ENCODE measurements around the gene TXN2. TPM values are rescaled to one million over a fixed set of nuclear protein-coding genes. Genes with fewer than 3 reads are reported as not detected.
"Not testable (repeated sequence)": the region's sequence is repeated elsewhere in the genome, so short reads cannot be mapped to it uniquely, and the experiment has no call there.

Gene TXN2, protein sequence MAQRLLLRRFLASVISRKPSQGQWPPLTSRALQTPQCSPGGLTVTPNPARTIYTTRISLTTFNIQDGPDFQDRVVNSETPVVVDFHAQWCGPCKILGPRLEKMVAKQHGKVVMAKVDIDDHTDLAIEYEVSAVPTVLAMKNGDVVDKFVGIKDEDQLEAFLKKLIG
- total RNA-seq = 10 to 100 TPM; 64.5 to 64.6 TPM

DNA sequence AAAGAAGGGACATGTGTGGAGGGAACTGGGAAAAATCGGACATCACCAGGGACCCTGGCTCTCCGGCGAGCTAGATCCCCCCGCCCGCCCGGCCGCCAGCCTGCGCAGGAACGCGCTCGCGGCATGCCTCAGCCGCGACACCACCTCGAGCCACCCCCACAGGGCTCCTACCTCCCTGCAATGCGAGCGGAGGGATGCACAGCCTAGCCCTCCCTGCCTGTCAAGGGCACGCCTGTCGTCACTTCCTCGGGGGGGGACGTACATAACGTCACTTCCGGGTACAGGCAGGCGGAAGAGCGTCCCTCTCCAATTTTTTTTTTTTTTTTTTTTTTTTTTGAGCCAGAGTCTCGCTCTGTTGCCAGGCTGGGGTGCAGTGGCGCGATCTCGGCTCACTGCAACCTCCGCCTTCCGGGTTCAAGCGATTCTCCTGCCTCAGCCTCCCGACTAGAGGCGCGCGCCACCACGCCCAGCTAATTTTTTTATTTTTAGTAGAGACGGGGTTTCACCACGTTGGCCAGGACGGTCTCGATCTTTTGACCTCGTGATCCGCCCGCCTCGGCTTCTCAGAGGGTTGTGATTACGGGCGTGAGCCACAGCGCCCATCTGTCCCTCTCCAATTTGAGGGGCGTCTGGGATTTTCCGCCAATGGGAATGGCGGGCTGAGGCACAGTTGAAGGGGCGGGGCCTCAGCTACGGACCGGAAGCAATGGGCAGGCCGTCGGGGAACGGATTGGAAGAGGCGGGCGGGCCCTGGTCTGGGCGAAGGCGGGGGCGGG lies at the start of gene TXN2:
TSS of gene TXN2 (minus strand) at position 248 of the 776 bp plus-strand sequence. CDS start 803 bp downstream, outside the sequence.
- DNase-seq = peak; percentile 95
- Mint-ChIP-seq H3K4me3 (peak within 1 kb of the TSS; percentile 99), H3K36me3 (peaks cover 18% of the 10 kb centered on the region), H3K27ac (peak within 1 kb of the TSS; percentile 98), H3K9me3 (no peaks in the 10 kb centered on the region), H3K4me1 (peaks cover 11% of the 10 kb centered on the region), H3K27me3 (no peaks in the 10 kb centered on the region)
- POLR2A ChIA-PET = interaction anchor here (0.7 to 2.5 kb wide), 25 partner anchors 9 to 1790 kb away, joined by 3 to 13 read pairs (median 4); partner anchors contain the start of genes APOL4, APOL6, EIF3D and FOXRED2
- peak; percentile 90 for ATAC-seq (ENCODE audit: low read depth)

DNA sequence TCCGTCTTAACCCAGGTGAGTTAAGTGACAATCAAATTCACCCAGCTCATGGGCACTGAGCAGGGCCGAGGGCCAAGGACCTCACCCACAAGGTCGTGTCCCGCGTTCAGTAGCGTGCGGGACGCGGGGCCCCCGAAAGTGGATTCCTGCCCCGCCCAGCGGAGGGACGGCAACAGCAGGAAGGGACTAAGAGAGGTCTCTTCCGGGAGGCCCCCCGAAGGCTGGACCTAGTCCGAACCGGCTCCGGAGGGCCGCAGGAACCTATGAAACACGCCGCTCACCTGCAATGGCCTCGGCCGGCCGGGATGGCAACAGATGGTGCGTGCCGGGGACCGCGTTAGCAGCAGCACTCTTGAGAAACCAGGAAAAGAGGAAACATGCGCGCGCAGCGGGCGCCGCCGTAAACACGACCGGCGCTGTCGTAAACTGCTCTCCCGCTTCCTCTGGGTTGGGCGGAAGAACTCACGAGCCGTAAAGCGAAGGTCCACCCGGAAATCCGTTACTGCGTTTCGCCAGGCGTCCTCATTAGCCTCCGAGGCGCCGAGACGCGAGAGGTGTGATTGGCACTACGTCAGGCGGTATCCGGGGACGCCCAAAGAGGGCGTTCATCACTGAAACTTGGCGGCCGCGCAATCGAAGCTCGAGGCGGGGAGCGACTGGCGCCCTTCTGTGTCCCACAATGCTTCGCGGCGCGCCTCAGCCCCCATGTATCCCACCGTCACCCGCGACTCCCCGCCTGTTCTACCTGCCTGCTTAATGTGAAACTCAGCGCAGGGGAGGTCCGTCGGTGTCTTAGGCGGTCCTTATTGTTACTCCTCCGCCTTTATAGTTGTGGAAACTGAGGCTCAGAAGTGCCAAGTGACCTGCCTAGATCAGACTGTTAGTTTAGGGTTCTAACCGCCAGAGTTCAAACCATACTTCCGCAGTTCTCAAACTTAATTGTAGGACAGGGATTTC lies 47.6 kb upstream of the TXN2 start, which contains the start of gene EIF3D:
TSS of gene EIF3D (minus strand) at position 372 of the 957 bp plus-strand sequence. CDS start 3,045 bp downstream, outside the sequence.
- peaks cover 15% of the 10 kb centered on the region for H3K4me1 Mint-ChIP-seq
- no peaks in the 10 kb centered on the region for H3K27me3 Mint-ChIP-seq
- peaks cover 3% of the 10 kb centered on the region for H3K9me3 Mint-ChIP-seq
- H3K36me3 Mint-ChIP-seq = peaks cover 21% of the 10 kb centered on the region
- ATAC-seq (ENCODE audit: low read depth) = peak; percentile 97
- POLR2A ChIA-PET = interaction anchor here (0.6 to 3.6 kb wide), 19 partner anchors 9 to 771 kb away, joined by 3 to 24 read pairs (median 4); partner anchors contain the start of genes FOXRED2, IFT27 and TXN2
- peak; percentile 97 for DNase-seq
- H3K27ac Mint-ChIP-seq = peak within 1 kb of the TSS; percentile 100
- peak within 1 kb of the TSS; percentile 95 for H3K4me3 Mint-ChIP-seq

DNA sequence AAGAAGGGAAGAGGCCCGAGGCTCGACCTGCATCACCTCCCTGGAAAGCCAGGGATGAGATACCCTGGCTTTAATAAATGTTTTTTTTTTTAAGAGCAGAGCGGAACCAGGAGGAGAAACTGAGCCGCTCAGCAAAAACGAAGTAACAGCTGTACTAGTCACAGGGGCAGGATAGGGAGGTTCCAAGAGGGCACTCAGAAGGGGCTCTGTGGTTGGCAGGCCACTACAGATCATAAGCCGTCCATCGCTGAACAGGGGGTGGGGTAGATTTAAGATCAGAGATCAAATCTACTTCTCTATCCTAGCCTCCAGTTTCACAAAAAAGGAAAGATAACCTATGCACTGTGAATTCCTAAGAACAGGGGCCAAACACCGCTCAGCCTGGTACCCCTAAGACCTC lies 46.9 kb upstream of the TXN2 start:
- H3K4me3 Mint-ChIP-seq = peak overlapping the region; percentile 95
- POLR2A ChIA-PET = interaction anchor here (0.7 to 3.6 kb wide), 6 partner anchors 13 to 772 kb away, joined by 3 to 24 read pairs (median 3); partner anchors contain the start of gene FOXRED2
- peaks cover 3% of the 10 kb centered on the region for H3K9me3 Mint-ChIP-seq
- no peaks in the 10 kb centered on the region for H3K27me3 Mint-ChIP-seq
- H3K27ac Mint-ChIP-seq = peak overlapping the region; percentile 100
- H3K4me1 Mint-ChIP-seq = peaks cover 15% of the 10 kb centered on the region
- DNase-seq = no peak
- no peak for ATAC-seq (ENCODE audit: low read depth)
- peaks cover 25% of the 10 kb centered on the region for H3K36me3 Mint-ChIP-seq

DNA sequence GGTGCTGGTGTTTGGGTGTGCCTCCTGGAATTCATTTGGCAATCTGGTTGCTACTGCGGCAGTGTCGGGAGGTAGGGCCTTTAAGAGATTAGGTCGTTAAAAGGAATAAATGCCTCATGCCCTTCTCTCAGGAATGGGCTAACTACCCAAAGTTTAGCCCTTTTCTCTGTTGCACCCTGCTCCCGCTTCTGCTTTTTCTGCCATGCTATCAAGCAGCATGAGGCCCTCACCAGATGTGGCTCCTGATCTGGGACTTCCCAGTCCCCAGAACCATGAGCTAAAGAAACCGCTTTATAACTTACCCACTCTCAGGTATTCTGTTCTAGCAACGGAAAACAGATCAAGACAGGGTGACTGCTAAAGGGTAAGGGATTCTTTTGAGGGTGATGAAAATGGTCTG lies 41.2 kb upstream of the TXN2 start:
- H3K4me1 Mint-ChIP-seq = peaks cover 13% of the 10 kb centered on the region
- POLR2A ChIA-PET = interaction anchor here (0.7 to 1.0 kb wide), 2 partner anchors 16 to 40 kb away, joined by 3 to 4 read pairs; partner anchors contain the start of gene FOXRED2
- H3K9me3 Mint-ChIP-seq = no peaks in the 10 kb centered on the region
- no peak overlapping the region for H3K27ac Mint-ChIP-seq
- H3K27me3 Mint-ChIP-seq = no peaks in the 10 kb centered on the region
- ATAC-seq (ENCODE audit: low read depth) (no peak), DNase-seq (no peak)
- no peak overlapping the region for H3K4me3 Mint-ChIP-seq
- peaks cover 43% of the 10 kb centered on the region for H3K36me3 Mint-ChIP-seq

DNA sequence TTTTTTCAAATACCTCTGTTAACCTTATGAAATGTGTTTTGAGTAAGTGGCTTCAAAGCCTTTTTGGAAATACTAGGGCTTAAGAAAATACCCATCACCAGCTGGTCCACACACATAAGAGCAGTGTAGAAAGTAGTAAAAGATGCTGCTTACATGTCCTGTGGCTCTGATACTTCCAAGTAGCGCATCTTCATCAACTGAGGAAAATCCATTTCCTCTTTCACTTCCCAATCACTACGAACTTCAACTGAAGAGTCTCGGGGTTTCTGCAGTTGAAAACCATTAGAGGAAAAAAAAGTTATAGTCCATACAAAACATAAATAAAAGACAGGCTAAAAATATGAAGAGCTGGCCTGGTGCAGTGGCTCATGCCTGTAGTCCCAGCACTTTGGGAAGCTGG lies 39.0 kb upstream of the TXN2 start:
- H3K9me3 Mint-ChIP-seq = no peaks in the 10 kb centered on the region
- DNase-seq (no peak), ATAC-seq (ENCODE audit: low read depth) (no peak)
- H3K36me3 Mint-ChIP-seq = peaks cover 51% of the 10 kb centered on the region
- POLR2A ChIA-PET = interaction anchor here (1.4 kb wide), 1 partner anchor 9 kb away, joined by 4 read pairs; no protein-coding TSS in a partner anchor
- no peak overlapping the region for H3K27ac Mint-ChIP-seq
- no peak overlapping the region for H3K4me3 Mint-ChIP-seq
- H3K27me3 Mint-ChIP-seq = no peaks in the 10 kb centered on the region
- peaks cover 2% of the 10 kb centered on the region for H3K4me1 Mint-ChIP-seq

DNA sequence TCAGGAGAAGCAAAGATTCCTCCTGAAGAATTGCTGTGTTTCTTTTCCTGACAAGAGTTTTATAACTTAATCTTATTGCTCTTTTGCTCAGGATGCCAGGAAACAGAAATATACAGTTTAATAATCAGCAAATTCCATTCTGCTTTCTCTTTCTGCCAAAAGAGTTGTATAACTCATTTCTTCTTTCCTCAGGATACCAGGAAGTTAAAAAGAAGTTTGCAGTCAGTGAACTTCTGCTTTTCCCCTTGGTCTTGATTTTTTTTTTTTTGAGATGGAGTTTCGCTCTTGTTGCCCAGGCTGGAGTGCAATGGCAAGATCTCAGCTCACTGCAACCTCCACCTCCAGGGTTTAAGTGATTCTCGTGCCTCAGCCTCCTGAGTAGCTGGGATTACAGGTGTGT lies 38.5 kb upstream of the TXN2 start:
- POLR2A ChIA-PET = interaction anchor here (1.4 kb wide), 1 partner anchor 8 kb away, joined by 4 read pairs; no protein-coding TSS in a partner anchor
- H3K27ac Mint-ChIP-seq; H3K4me1 Mint-ChIP-seq; H3K27me3 Mint-ChIP-seq; DNase-seq; ATAC-seq (ENCODE audit: low read depth); H3K4me3 Mint-ChIP-seq; H3K9me3 Mint-ChIP-seq: not testable (repeated sequence)
- H3K36me3 Mint-ChIP-seq = peaks cover 50% of the 10 kb centered on the region

DNA sequence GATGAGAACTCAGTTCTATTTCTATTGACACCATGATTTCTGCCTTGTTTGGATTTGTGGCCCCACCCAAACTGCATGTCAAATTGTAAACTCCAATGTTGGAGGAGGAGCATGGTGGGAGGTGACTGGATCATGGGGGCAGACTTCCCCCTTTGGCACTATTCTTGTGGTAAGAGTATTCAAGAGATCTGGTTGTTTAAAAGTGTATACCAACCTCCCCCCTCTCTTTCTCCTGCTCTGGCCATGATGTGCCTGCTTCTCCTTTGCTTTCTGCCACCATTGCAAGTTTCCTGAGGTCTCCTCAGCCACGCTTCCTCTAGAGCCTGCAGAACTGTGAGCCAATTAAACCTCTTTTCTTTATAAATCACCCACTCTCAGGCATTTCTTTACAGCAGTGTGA lies 33.3 kb upstream of the TXN2 start:
- no peak for ATAC-seq (ENCODE audit: low read depth)
- Mint-ChIP-seq H3K27ac (no peak overlapping the region), H3K36me3 (peaks cover 57% of the 10 kb centered on the region), H3K4me3 (no peak overlapping the region), H3K4me1 (peaks cover 4% of the 10 kb centered on the region), H3K9me3 (no peaks in the 10 kb centered on the region), H3K27me3 (no peaks in the 10 kb centered on the region)
- POLR2A ChIA-PET = interaction anchor here (0.8 to 1.0 kb wide), 2 partner anchors 13 to 14 kb away, joined by 3 to 4 read pairs; partner anchors contain the start of gene EIF3D
- DNase-seq = no peak

DNA sequence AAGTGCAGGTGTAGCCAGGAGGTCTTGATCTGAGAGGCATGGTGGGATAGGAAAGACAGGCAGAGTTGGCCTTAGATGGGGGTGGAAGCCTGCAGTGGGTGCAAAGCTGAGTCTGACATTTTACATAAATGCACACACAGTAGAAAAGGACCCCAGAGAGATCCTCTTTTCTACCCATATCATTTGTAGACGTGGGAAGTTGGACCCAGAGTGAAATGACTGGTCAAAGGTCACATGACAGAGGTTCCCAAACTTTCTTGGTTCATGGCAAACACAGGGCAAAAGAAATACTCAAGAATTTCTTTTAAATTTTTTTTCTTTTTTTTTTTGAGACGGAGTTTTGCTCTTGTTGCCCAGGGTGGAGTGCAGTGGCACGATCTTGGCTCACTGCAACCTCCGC lies 31.6 kb upstream of the TXN2 start:
- H3K9me3 Mint-ChIP-seq = no peaks in the 10 kb centered on the region
- ATAC-seq (ENCODE audit: low read depth) (no peak), DNase-seq (no peak)
- H3K36me3 Mint-ChIP-seq = peaks cover 56% of the 10 kb centered on the region
- peak overlapping the region; percentile 19 for H3K27ac Mint-ChIP-seq
- no peak overlapping the region for H3K4me3 Mint-ChIP-seq
- POLR2A ChIA-PET = interaction anchor here (1.1 to 1.5 kb wide), 2 partner anchors 15 to 16 kb away, joined by 4 to 5 read pairs; partner anchors contain the start of gene EIF3D
- H3K4me1 Mint-ChIP-seq = peaks cover 6% of the 10 kb centered on the region
- H3K27me3 Mint-ChIP-seq = no peaks in the 10 kb centered on the region

DNA sequence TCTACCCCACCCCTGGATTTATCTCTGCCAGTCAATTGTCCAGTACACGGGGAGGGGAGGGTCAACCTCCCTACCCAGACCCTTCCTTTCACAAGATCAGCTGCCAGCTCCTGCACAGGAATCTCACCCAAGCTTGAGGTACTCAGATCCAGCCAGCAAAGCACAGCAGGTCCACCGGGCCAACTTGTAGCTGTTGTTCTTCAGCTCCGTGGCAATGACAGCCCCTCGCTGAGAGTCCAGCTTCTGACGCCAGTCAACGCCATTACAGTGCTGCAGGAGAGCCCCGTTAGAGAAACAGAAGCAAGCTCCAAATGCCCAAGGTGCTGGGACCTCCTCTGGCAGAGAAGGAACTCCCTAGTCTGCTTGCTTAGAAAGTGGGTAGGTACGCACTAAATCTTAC lies 30.9 kb upstream of the TXN2 start:
- H3K4me3 Mint-ChIP-seq = no peak overlapping the region
- peaks cover 10% of the 10 kb centered on the region for H3K4me1 Mint-ChIP-seq
- peaks cover 53% of the 10 kb centered on the region for H3K36me3 Mint-ChIP-seq
- POLR2A ChIA-PET = interaction anchor here (0.6 to 1.5 kb wide), 4 partner anchors 8 to 17 kb away, joined by 4 to 6 read pairs (median 4); partner anchors contain the start of gene EIF3D
- no peaks in the 10 kb centered on the region for H3K9me3 Mint-ChIP-seq
- no peaks in the 10 kb centered on the region for H3K27me3 Mint-ChIP-seq
- DNase-seq (no peak), ATAC-seq (ENCODE audit: low read depth) (no peak)
- no peak overlapping the region for H3K27ac Mint-ChIP-seq

DNA sequence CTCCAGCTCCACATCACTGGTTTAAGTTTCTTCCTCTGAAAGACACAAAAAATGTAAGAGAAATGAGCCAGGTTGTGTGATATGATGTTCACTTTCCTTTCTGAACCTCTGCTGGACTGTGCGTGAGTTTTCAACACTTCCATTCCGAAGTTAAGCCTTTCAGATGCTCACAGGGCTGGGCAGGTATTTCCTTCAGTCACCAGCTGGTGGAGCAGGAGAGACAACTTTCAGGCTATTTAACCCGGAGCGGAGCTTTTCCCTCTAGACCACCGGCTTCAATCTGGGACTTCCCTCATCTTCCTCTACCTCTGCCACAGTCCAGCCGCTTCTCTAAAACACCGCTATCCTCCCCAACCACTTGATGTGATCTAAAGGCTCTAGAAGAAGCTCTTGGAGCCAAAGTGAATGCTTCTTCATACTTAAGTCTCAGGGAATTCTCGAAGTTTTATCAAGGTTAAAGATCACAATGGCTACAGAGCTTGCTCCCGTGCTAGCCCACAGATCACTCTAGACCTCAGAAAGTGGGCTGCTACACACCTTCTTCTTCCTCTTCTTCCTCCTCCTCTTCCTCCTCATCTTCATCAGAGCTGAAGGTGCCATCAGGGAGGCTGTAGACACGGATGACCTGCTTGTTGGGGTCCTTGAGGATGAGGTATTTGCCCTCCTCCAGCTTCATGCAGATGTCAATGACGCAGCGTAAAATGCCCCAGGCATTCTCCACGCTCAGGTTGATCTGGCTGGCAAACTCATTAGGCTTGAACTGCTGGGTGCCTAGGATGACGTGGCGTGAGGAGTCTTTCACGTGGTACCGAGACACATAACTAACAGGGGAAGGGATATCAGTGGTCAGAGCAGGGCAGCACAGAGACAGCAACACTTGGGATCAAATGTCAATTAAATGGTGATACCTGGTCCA lies 29.8 kb upstream of the TXN2 start:
- Mint-ChIP-seq H3K27ac (peak overlapping the region; percentile 44), H3K27me3 (no peaks in the 10 kb centered on the region), H3K9me3 (no peaks in the 10 kb centered on the region), H3K4me1 (peaks cover 9% of the 10 kb centered on the region), H3K4me3 (no peak overlapping the region), H3K36me3 (peaks cover 44% of the 10 kb centered on the region)
- DNase-seq (no peak), ATAC-seq (ENCODE audit: low read depth) (no peak)
- POLR2A ChIA-PET = interaction anchor here (0.6 to 1.5 kb wide), 5 partner anchors 9 to 134 kb away, joined by 3 to 4 read pairs (median 3); partner anchors contain the start of genes EIF3D and TXN2

DNA sequence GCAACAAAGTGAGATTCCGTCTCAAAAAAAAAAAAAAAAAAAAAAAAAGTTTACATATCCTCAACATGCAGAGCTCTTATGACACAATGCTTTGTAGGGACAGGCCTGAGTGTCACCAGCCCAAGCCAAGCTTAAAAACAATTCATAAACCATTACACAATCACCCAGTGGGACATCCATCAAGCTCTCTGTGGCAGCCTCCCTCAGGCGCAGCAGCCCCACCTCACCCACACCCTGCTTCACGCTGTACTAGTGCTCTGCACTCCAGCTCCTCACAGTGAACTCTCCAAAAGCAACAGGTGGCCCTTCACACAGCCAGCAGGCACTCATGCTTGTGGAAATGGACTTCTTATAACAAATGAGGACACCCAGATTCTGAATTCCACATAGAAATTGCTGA lies 28.9 kb upstream of the TXN2 start:
- DNase-seq = no peak
- H3K9me3 Mint-ChIP-seq = no peaks in the 10 kb centered on the region
- H3K4me3 Mint-ChIP-seq = no peak overlapping the region
- POLR2A ChIA-PET = interaction anchor here (0.6 to 1.2 kb wide), 6 partner anchors 18 to 1704 kb away, joined by 3 to 6 read pairs (median 3); partner anchors contain the start of gene TXN2
- peaks cover 9% of the 10 kb centered on the region for H3K4me1 Mint-ChIP-seq
- H3K27ac Mint-ChIP-seq = no peak overlapping the region
- peaks cover 36% of the 10 kb centered on the region for H3K36me3 Mint-ChIP-seq
- no peak for ATAC-seq (ENCODE audit: low read depth)
- no peaks in the 10 kb centered on the region for H3K27me3 Mint-ChIP-seq
